SKM-1 treated with dmso at 0.1 percent for 144 hours (cell line): ENCODE data around the gene NAB2.
A peak's percentile ranks its signal among the peaks of the same experiment; 100 is the strongest.
"Not testable (repeated sequence)": the region's sequence is repeated elsewhere in the genome, so short reads cannot be mapped to it uniquely, and the experiment has no call there.

Experiments
- DNase-seq: peaks from one replicate; lab custom pipeline; 2025; ENCODE audit not compliant: unreplicated experiment; lab: John Stamatoyannopoulos, UW

NAB2 gene

GRCh38 chr12:57109207-57110103 is 20.5 kb downstream of the NAB2 start:
- DNase-seq: no peak

- DNase-seq: peak; percentile 37
Measured at GRCh38 chr12:57110104-57111030, 21.5 kb downstream of the NAB2 start.

- peak; percentile 59 for DNase-seq
Measured at GRCh38 chr12:57111031-57111734, 22.3 kb downstream of the NAB2 start, which contains the start of gene STAT6. Gene STAT6, minus strand, starts transcription at chr12:57111362. Its CDS starts 3,084 bp downstream, at chr12:57108278.

DNA sequence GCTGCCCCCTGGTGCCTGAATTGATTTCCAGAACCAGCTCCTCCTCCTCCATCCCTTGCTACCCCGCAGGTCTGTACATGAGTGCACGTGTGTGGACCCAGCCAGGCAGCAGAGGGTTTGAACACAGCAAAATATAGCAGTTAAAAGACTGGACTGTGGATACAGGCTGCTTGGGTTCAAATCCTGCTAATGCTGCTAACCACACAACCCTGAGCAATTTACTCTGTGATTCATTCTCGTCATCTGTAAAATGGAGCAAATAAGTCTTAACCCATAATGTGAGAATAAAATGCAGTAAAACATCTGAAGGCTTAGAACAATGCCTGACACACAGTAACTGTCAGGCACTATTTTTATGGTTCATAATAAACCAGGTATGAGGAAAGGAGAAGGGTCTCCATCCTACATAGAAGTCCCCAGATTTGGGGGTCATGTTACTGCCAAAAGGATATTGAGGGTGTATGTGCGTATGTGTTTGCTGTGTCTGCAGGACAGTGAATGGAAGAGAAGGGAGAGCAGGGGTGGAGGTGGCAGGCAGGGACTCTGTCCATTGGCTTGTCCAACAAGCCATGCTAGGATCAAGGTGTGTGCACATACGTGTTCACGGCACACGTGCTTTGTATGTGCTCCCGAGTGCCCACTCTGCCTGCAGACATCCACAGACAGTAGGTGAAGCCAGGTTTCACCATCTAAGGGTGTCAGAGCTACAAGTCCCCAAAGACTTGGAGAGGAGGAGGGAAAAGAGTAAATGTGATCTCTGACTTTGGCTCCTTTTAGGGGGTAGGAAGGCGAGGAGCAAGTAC is 23.8 kb downstream of the NAB2 start:
- no peak for DNase-seq

DNA sequence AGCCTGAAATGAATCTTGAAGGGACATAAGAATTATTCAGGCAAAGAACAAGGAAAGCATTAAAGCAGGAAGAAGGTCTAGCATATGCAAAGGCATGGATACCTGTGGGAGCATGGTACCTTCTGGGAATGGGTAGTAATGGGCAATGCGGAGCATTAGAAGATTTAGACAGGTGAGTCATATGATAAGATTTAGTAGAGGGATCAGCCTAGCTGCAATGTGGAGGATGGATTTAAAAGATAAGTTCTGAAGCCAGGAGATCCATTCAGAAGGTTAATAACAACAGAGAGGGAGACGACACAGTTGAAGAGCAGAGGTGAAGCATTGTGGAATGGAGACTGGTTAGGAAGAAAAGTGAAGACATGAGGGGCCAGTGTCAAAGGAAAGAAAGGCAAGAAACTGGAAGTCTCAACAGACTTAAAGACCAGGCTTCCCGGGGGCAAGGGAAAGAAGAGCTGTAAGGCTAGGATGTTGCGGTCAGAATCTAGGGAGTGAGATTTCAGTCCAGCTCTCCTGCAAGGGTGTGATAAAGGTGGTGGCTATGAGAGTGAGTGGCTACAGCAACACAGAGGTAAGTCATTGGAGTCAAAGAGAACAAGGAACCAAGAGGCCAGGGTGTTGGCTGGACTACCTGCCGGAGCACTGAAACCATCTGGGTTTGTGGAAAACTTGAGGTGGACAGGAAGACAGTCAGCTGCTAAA is 27.8 kb downstream of the NAB2 start:
- DNase-seq: no peak

- peak; percentile 20 for DNase-seq
Measured at GRCh38 chr12:57118711-57119271, 29.9 kb downstream of the NAB2 start.

- no peak for DNase-seq
Measured at GRCh38 chr12:57119294-57120085, 30.6 kb downstream of the NAB2 start.

GRCh38 chr12:57120718-57121117 is 31.8 kb downstream of the NAB2 start:
- DNase-seq: not testable (repeated sequence)

DNA sequence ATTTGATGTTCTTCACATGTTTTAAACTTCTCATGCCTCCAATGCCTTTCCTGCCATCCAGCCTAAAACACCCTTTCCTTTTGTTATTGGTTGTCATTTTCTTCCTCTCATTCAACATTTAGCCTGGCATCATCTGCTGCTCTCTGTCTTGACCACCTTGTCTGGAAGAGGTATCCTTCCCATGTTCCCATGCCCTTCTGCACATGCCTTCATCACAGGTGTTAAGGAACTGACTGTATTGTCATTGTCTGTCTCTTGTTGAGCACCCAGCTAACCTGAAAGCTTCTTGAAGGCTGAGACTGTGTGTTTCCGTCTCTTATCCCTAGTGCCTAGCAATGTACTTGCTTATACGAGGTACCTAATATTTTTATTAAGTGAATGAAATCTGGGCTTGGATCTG is 34.9 kb downstream of the NAB2 start:
- DNase-seq: no peak

GRCh38 chr12:57124261-57124877 is 35.5 kb downstream of the NAB2 start:
- peak; percentile 31 for DNase-seq

DNA sequence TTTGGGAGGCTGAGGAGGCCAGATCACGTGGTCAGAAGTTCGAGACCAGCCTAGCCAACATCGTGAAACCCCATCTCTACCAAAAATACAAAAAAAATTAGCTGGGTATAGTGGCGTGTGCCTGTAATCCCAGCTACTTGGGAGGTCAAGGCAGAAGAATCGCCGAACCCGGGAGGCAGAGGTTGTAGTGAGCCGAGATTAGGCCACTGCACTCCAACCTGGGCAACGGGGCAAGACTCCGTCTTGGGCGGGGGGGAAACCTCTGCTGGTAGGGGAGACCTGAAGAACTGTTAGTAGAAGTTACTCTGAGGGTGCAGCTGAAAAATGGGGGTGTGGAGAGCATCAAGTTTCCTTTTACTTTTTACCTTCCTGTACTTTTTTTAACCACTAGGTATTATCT is 37.1 kb downstream of the NAB2 start:
- no peak for DNase-seq

- DNase-seq: no peak
Measured at GRCh38 chr12:57126561-57126960, 37.6 kb downstream of the NAB2 start.

GRCh38 chr12:57127101-57127725 is 38.3 kb downstream of the NAB2 start:
- DNase-seq: no peak

- peak; percentile 9 for DNase-seq
Measured at GRCh38 chr12:57127726-57128518, 39.0 kb downstream of the NAB2 start, which contains the start of gene LRP1. Gene LRP1, plus strand, starts transcription at chr12:57128483. Its CDS starts 482 bp downstream, at chr12:57128965.

DNA sequence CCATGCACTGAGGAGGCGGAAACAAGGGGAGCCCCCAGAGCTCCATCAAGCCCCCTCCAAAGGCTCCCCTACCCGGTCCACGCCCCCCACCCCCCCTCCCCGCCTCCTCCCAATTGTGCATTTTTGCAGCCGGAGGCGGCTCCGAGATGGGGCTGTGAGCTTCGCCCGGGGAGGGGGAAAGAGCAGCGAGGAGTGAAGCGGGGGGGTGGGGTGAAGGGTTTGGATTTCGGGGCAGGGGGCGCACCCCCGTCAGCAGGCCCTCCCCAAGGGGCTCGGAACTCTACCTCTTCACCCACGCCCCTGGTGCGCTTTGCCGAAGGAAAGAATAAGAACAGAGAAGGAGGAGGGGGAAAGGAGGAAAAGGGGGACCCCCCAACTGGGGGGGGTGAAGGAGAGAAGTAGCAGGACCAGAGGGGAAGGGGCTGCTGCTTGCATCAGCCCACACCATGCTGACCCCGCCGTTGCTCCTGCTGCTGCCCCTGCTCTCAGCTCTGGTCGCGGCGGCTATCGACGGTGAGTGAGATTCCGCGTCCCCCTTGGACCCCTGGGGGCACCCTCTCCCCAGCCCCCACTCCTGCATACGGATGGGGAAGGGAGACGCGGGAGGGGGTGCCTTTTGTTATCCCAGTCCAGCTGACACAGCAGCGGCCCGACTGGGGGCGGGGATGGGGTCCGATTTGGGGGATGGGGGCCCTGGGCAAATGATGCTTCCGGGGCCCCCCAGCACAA is 39.8 kb downstream of the NAB2 start:
- no peak for DNase-seq

DNA sequence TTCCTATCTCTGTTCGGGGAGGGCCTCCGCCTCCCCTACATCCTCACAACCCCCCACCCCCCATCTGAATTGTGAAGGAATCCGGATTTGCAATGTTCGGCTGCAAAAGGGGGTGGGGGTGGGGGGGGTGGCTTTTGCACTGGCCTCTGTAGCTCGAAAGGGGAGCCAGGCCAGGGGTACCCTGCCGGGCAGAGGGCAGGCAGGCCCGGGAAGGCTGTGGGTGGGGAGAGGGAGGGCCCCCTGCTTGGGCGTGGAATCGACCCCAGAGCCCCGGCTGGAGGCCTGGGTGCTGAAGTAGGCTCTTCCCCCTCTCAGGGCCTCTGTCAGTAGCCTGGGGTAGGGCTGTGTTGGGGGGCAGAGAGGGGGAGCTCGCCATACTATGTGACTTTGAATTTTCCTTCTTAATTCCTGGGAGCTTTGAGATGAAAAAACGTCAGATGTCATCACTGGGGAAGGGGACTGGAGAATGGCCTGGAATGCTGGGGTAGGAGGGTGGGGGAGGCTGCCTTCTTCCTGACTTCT is 40.5 kb downstream of the NAB2 start:
- DNase-seq: no peak
